HG03432 (cell line): ENCODE results near the gene SLC66A2.

Experiments
- ATAC-seq: cut with Tn5 transposase; IDR thresholded peaks from one replicate; pipeline ENCODE4 v1.9.1; 2021; ENCODE audit warnings: mild to moderate bottlenecking, moderate library complexity; ENCODE audit not compliant: unreplicated experiment

Gene SLC66A2

GRCh38 chr18:79952456-79952995 lies 1.1 kb upstream of the SLC66A2 start:
- no peak for ATAC-seq

- ATAC-seq: peak; percentile 33
Observed at GRCh38 chr18:79950515-79951341, 725 bp downstream of the SLC66A2 start.

GRCh38 chr18:79949697-79950487 lies 1.6 kb downstream of the SLC66A2 start:
- peak; percentile 19 for ATAC-seq

GRCh38 chr18:79948719-79949411 lies 2.6 kb downstream of the SLC66A2 start:
- ATAC-seq: no peak

- ATAC-seq: no peak
Observed at GRCh38 chr18:79947881-79948610, 3.4 kb downstream of the SLC66A2 start.

GRCh38 chr18:79947054-79947755 lies 4.2 kb downstream of the SLC66A2 start:
- no peak for ATAC-seq

GRCh38 chr18:79945118-79946042 lies 6.1 kb downstream of the SLC66A2 start:
- no peak for ATAC-seq

- no peak for ATAC-seq
Observed at GRCh38 chr18:79944746-79945117, 6.7 kb downstream of the SLC66A2 start.

- ATAC-seq: peak; percentile 76
Observed at GRCh38 chr18:79944126-79944731, 7.2 kb downstream of the SLC66A2 start.

GRCh38 chr18:79943608-79944125 lies 7.8 kb downstream of the SLC66A2 start:
- no peak for ATAC-seq

- no peak for ATAC-seq
Observed at GRCh38 chr18:79942786-79943607, 8.5 kb downstream of the SLC66A2 start.

GRCh38 chr18:79942211-79942610 lies 9.2 kb downstream of the SLC66A2 start:
- ATAC-seq: no peak

- ATAC-seq: no peak
Observed at GRCh38 chr18:79941473-79942119, 9.9 kb downstream of the SLC66A2 start.

- no peak for ATAC-seq
Observed at GRCh38 chr18:79940814-79941472, 10.5 kb downstream of the SLC66A2 start.

GRCh38 chr18:79940126-79940813 lies 11.2 kb downstream of the SLC66A2 start:
- no peak for ATAC-seq

- ATAC-seq: no peak
Observed at GRCh38 chr18:79939096-79939495, 12.4 kb downstream of the SLC66A2 start.
